Fibroblast of lung (primary cell): ENCODE measurements around the gene NOP56.

Source experiments
- CTCF ChIP-seq, 2 donors: IDR thresholded peaks in 1 of 2; conservative IDR thresholded peaks in 1 of 2; 1 replicate in 1 of 2; 2 replicates in 1 of 2; pipeline ENCODE4 v1.5.1; 2011 to 2012; ENCODE audit warnings: low read length in 2 of 2, control low read depth in 1 of 2, inconsistent platforms in 1 of 2, low read depth in 1 of 2, mild to moderate bottlenecking in 1 of 2
- EZH2 ChIP-seq: IDR thresholded peaks from 2 replicates; pipeline ENCODE4 v1.5.1; 2012; ENCODE audit warnings: low read length, control low read depth, mild to moderate bottlenecking; ENCODE audit errors: missing control alignments

GRCh38 chr20:2698186-2698817, 45.9 kb downstream of the NOP56 start:
- TF ChIP-seq CTCF (conservative IDR thresholded peaks at IDR 0.05 in 1 of 2, IDR thresholded peaks at IDR 0.05 in 1 of 2; ENCODE audit: low read depth in 1 of 2, low read length in 2 of 2) (no peak), EZH2 (no peak)
